IMR-90 (cell line): ENCODE data around the gene NQO2. TPM values are rescaled to one million over a fixed set of nuclear protein-coding genes. Genes with fewer than 3 reads are reported as not detected.

Source experiments
- ATAC-seq: fragments of 200-7000 bp; cut with Tn5 transposase; 2 replicates; pipeline ENCODE4 v1.9.1; 2020; ENCODE audit warnings: low read depth, mild to moderate bottlenecking, moderate library complexity
- BruUV-seq: library from RNA; stranded (reverse); fragments of 400-500 nt; replicated peaks from 2 replicates; lab custom pipeline; 2021; lab: Mats Ljungman, UMichigan
- CTCF ChIA-PET: fragments of 300-600 bp; formaldehyde crosslinking; extraction: SDS; loops from one replicate; lab custom pipeline; 2021; ENCODE audit warnings: antibody characterized with exemption; lab: Yijun Ruan, JAX
- POLR2A ChIA-PET: fragments of 300-600 bp; sonication (Branson Sonifier 250); formaldehyde crosslinking; loops from one replicate; lab custom pipeline; 2022; ENCODE audit warnings: antibody characterized with exemption; ENCODE audit not compliant: unreplicated experiment; lab: Charles Lee
- DNase-seq: peaks from one replicate; pipeline ENCODE4 v3.0.0; 2013
- H2AFZ ChIP-seq: replicated peaks from 2 replicates; pipeline ENCODE3; 2013; ENCODE audit warnings: low read length, mild to moderate bottlenecking; ENCODE audit not compliant: poor library complexity
- H2AK5ac ChIP-seq: 2 replicates; pipeline ENCODE4 v1.6.1; 2013; ENCODE audit warnings: low read depth, low read length, inconsistent platforms
- H2AK9ac ChIP-seq: replicated peaks from 2 replicates; pipeline ENCODE3; 2013; ENCODE audit warnings: mild to moderate bottlenecking, low read depth, low read length, moderate library complexity; ENCODE audit not compliant: poor library complexity
- H2BK120ac ChIP-seq: 2 replicates; pipeline ENCODE4 v1.6.1; 2013; ENCODE audit warnings: low read depth, low read length, inconsistent platforms
- H2BK15ac ChIP-seq: 3 replicates; pipeline ENCODE4 v1.6.1; 2013; ENCODE audit warnings: low read depth, low read length, inconsistent platforms
- H2BK20ac ChIP-seq: 2 replicates; pipeline ENCODE4 v1.6.1; 2013; ENCODE audit warnings: low read depth, mild to moderate bottlenecking, inconsistent platforms, low read length, moderate library complexity
- H2BK5ac ChIP-seq: 2 replicates; pipeline ENCODE4 v1.6.1; 2013; ENCODE audit warnings: mild to moderate bottlenecking, low read depth, low read length, inconsistent platforms; ENCODE audit not compliant: poor library complexity, severe bottlenecking
- H3K14ac ChIP-seq: replicated peaks from 2 replicates; pipeline ENCODE4 v1.6.1; 2013; ENCODE audit warnings: low read depth, low read length, inconsistent platforms
- H3K18ac ChIP-seq: 2 replicates; pipeline ENCODE4 v1.6.1; 2013; ENCODE audit warnings: low read depth, low read length, control low read depth
- H3K23ac ChIP-seq: 2 replicates; pipeline ENCODE4 v1.6.1; 2013; ENCODE audit warnings: low read depth, low read length, inconsistent platforms
- H3K27ac ChIP-seq: 2 replicates; pipeline ENCODE4 v1.5.1; 2013; ENCODE audit warnings: mild to moderate bottlenecking, control low read depth, low read length; ENCODE audit not compliant: insufficient read depth
- H3K27me3 ChIP-seq: 2 replicates; pipeline ENCODE4 v1.6.1; 2013; ENCODE audit warnings: low read length; ENCODE audit not compliant: control insufficient read depth, insufficient read depth
- H3K36me3 ChIP-seq: 2 replicates; pipeline ENCODE4 v1.6.1; 2013; ENCODE audit warnings: low read length, mixed read lengths; ENCODE audit not compliant: control insufficient read depth, insufficient read depth
- H3K4ac ChIP-seq: 2 replicates; pipeline ENCODE4 v1.6.1; 2013; ENCODE audit warnings: low read depth, low read length, inconsistent platforms
- H3K4me1 ChIP-seq: 2 replicates; pipeline ENCODE4 v1.6.1; 2013; ENCODE audit warnings: low read length, mixed read lengths; ENCODE audit not compliant: control insufficient read depth, insufficient read depth
- H3K4me2 ChIP-seq: 2 replicates; pipeline ENCODE4 v1.6.1; 2013; ENCODE audit warnings: low read depth, mild to moderate bottlenecking, control low read depth, low read length, moderate library complexity
- H3K4me3 ChIP-seq: 2 replicates; pipeline ENCODE4 v1.5.1; 2013; ENCODE audit warnings: low read depth, mild to moderate bottlenecking, control low read depth, low read length, moderate library complexity; ENCODE audit not compliant: insufficient read depth
- H3K56ac ChIP-seq: 2 replicates; pipeline ENCODE4 v1.6.1; 2013; ENCODE audit warnings: low read length, inconsistent platforms; ENCODE audit not compliant: insufficient read depth; ENCODE audit errors: extremely low read depth
- H3K79me1 ChIP-seq, 2 experiments: 2 replicates each; pipeline ENCODE4 v1.6.1; 2013; ENCODE audit warnings: low read length in 2 of 2, inconsistent platforms in 1 of 2, low read depth in 1 of 2
- H3K9ac ChIP-seq: 2 replicates; pipeline ENCODE4 v1.6.1; 2013; ENCODE audit warnings: low read depth, low read length, control low read depth
- H3K9me1 ChIP-seq: 2 replicates; pipeline ENCODE4 v1.6.1; 2013; ENCODE audit warnings: low read length, inconsistent platforms; ENCODE audit not compliant: insufficient read depth
- H3K9me3 ChIP-seq: 2 replicates; pipeline ENCODE4 v1.6.1; 2013; ENCODE audit warnings: low read length; ENCODE audit not compliant: control insufficient read depth, insufficient read depth
- H4K20me1 ChIP-seq: 2 replicates; pipeline ENCODE4 v1.6.1; 2013; ENCODE audit warnings: low read length, inconsistent platforms; ENCODE audit not compliant: insufficient read depth
- H4K5ac ChIP-seq: 2 replicates; pipeline ENCODE4 v1.6.1; 2013; ENCODE audit warnings: mild to moderate bottlenecking, low read depth, low read length, control low read depth
- H4K8ac ChIP-seq, 2 experiments: 2 replicates each; pipeline ENCODE4 v1.6.1; 2013; ENCODE audit warnings: low read depth in 2 of 2, low read length in 2 of 2, control low read depth in 1 of 2, inconsistent platforms in 1 of 2
- H4K91ac ChIP-seq: 2 replicates; pipeline ENCODE4 v1.6.1; 2013; ENCODE audit warnings: low read depth, low read length, inconsistent platforms; ENCODE audit not compliant: insufficient read depth
- BHLHE40 ChIP-seq: fragments of 150-350 bp; IDR thresholded peaks from 2 replicates; pipeline ENCODE4 v1.6.1; 2016; ENCODE audit warnings: mild to moderate bottlenecking, low read depth, low read length
- CHD1 ChIP-seq: IDR thresholded peaks from 2 replicates; pipeline ENCODE4 v1.6.1; 2012; ENCODE audit warnings: low read depth, low read length, improper control_type of control experiment
- ELK1 ChIP-seq: fragments of 150-350 bp; IDR thresholded peaks from 2 replicates; pipeline ENCODE4 v1.6.1; 2016; ENCODE audit warnings: low read depth, mild to moderate bottlenecking, low read length, moderate library complexity, borderline replicate concordance
- FOS ChIP-seq: fragments of 150-350 bp; IDR thresholded peaks from 2 replicates; pipeline ENCODE4 v1.6.1; 2016; ENCODE audit warnings: low read depth, low read length
- MAFK ChIP-seq: IDR thresholded peaks from 2 replicates; pipeline ENCODE4 v1.6.1; 2012; ENCODE audit warnings: low read depth, low read length, improper control_type of control experiment
- MAZ ChIP-seq: IDR thresholded peaks from 2 replicates; pipeline ENCODE4 v1.6.1; 2012; ENCODE audit warnings: low read depth, mild to moderate bottlenecking, low read length, improper control_type of control experiment, moderate library complexity, borderline replicate concordance
- MXI1 ChIP-seq: IDR thresholded peaks from 2 replicates; pipeline ENCODE4 v1.6.1; 2012; ENCODE audit warnings: low read depth, mild to moderate bottlenecking, low read length, moderate library complexity, borderline replicate concordance
- NFE2L2 ChIP-seq: fragments of 150-350 bp; IDR thresholded peaks from 2 replicates; pipeline ENCODE4 v1.6.1; 2016; ENCODE audit warnings: low read depth, mild to moderate bottlenecking, low read length
- POLR2A ChIP-seq: IDR thresholded peaks from 2 replicates; pipeline ENCODE4 v1.6.1; 2012; ENCODE audit warnings: mild to moderate bottlenecking, low read depth, low read length
- RAD21 ChIP-seq: IDR thresholded peaks from 2 replicates; pipeline ENCODE4 v1.6.1; 2012; ENCODE audit warnings: low read length, improper control_type of control experiment
- RCOR1 ChIP-seq: IDR thresholded peaks from 2 replicates; pipeline ENCODE4 v1.6.1; 2012; ENCODE audit warnings: mild to moderate bottlenecking, low read length, improper control_type of control experiment; ENCODE audit not compliant: insufficient replicate concordance
- RFX5 ChIP-seq: IDR thresholded peaks from 2 replicates; pipeline ENCODE4 v1.8.0; 2012; ENCODE audit warnings: low read depth, mild to moderate bottlenecking, low read length, moderate library complexity
- SMC3 ChIP-seq: fragments of 150-350 bp; IDR thresholded peaks from 2 replicates; pipeline ENCODE4 v1.6.1; 2016; ENCODE audit warnings: low read depth, mild to moderate bottlenecking, antibody characterized with exemption, low read length, moderate library complexity
- USF2 ChIP-seq: fragments of 150-350 bp; IDR thresholded peaks from 2 replicates; pipeline ENCODE4 v1.6.1; 2017; ENCODE audit warnings: mild to moderate bottlenecking, antibody characterized with exemption, low read length, low read depth
- WGBS, 2 experiments: methylation state at CpG; one replicate each; pipeline versions ENCODE4 v1.1.5 to v1.1.7; 2013; ENCODE audit warnings: missing lambda C conversion rate in 2 of 2; ENCODE audit not compliant: insufficient read length in 1 of 2; ENCODE audit errors: extremely low coverage in 2 of 2; 5-methylcytosine and 5-hydroxymethylcytosine counted together
- dilution Hi-C: fragments of 300-500 bp; cut with HindIII; formaldehyde crosslinking; loops from one replicate; pipeline ENCODE4 v1.14.3; 2018; ENCODE audit warnings: low sequenced_read_pairs; ENCODE audit not compliant: unreplicated experiment
- in situ Hi-C: fragments of 300-500 bp; cut with MboI; formaldehyde crosslinking; loops from 3 replicates; pipeline ENCODE4 v1.14.3; 2019; ENCODE audit warnings: low sequenced_read_pairs, inconsistent platforms, mixed read lengths
- intact Hi-C: fragments of 100-400 bp; cut with micrococcal nuclease; formaldehyde crosslinking; loops from 2 replicates; pipeline ENCODE4 v1.10.0; 2022
- polyA plus RNA-seq, 3 experiments: library from polyadenylated mRNA; depleted of rRNA; stranded (reverse); fragments of >200 nt; gene quantifications; 2 replicates each; pipeline ENCODE4 v1.2.3, GENCODE V29; 2012; ENCODE audit warnings: low replicate concordance in 1 of 3
- total RNA-seq: library from RNA; depleted of rRNA; stranded (reverse); fragments of >200 nt; gene quantifications from 2 replicates; pipeline ENCODE4 v1.2.3, GENCODE V29; 2012

NQO2 gene
- total and polyA plus RNA-seq, 2 of the 4 experiments (the other 2 are of a cell fraction): 42.5 to 72.1 TPM

- dilution Hi-C loops (no loop called here), in situ Hi-C loops (no loop called here), intact Hi-C loops (no loop called here)
- Histone ChIP-seq H3K36me3 (no peaks in the 10 kb centered on the region), H4K91ac (0 out of 2 replicates have a peak overlapping the region, but pooled peaks have one; percentile 8), H4K8ac (peak overlapping the region in 1 of 2 experiments; percentile 36; a peak in 1 of 4 replicates), H3K4me1 (peaks cover 16% of the 10 kb centered on the region), H3K18ac (peak overlapping the region; percentile 49), H2BK15ac (peak overlapping the region; percentile 49; the same call in 1 of the 3 replicates), H3K79me1 (peaks cover 0 to 6% of the 10 kb centered on the region in 2 experiments; a peak in 1 of 4 replicates), H3K56ac (no peak overlapping the region), H4K5ac (peak overlapping the region; percentile 37; the same call in 1 of the 2 replicates), H3K23ac (no peak overlapping the region), H2BK120ac (peak overlapping the region; percentile 44; the same call in 1 of the 2 replicates), H3K14ac (peak overlapping the region; percentile 77), H3K27me3 (no peaks in the 10 kb centered on the region), H2BK5ac (no peak overlapping the region), H3K4me3 (no peak overlapping the region), H3K9me1 (peaks cover 5% of the 10 kb centered on the region), H2BK20ac (peak overlapping the region; percentile 16; the same call in 1 of the 2 replicates), H3K4me2 (no peak overlapping the region), H3K9me3 (no peaks in the 10 kb centered on the region), H4K20me1 (no peaks in the 10 kb centered on the region), H3K27ac (peak overlapping the region; percentile 47; the same call in 1 of the 2 replicates), H3K9ac (no peak overlapping the region), H3K4ac (peak overlapping the region; percentile 14; the same call in 1 of the 2 replicates), H2AFZ (no peak overlapping the region), H2AK5ac (peak overlapping the region; percentile 88), H2AK9ac (no peak overlapping the region)
- no TSS peak for BruUV-seq
- DNase-seq: no peak
- ATAC-seq: no peak
- POLR2A ChIA-PET: no interaction called here
- no CpG with 5 or more reads among the region's 3 CpGs for WGBS, 2 experiments
- CTCF ChIA-PET: interaction anchor here (0.5 to 1.6 kb wide), 3 partner anchors 9 to 186 kb away, joined by 5 to 8 read pairs (median 5); no protein-coding TSS in a partner anchor
- TF ChIP-seq NFE2L2 (no peak), RCOR1 (no peak), RFX5 (no peak), USF2 (no peak), SMC3 (no peak), MAZ (no peak), CHD1 (no peak), RAD21 (no peak), BHLHE40 (no peak), MXI1 (no peak), ELK1 (no peak), FOS (no peak), POLR2A (no peak), MAFK (no peak)
Observed at GRCh38 chr6:2977799-2978590, 21.7 kb upstream of the NQO2 start.
